Activated CD8-positive, alpha-beta memory T cell treated with anti-CD3 and anti-CD28 coated beads, Interleukin-2, amount 50 U/mL, for 4 hours (primary cell): Measurements from ENCODE around the gene TARS1.

Source experiments
- DNase-seq: peaks from one replicate; pipeline ENCODE4 v3.0.0-alpha.2; 2020

The TARS1 gene

DNA sequence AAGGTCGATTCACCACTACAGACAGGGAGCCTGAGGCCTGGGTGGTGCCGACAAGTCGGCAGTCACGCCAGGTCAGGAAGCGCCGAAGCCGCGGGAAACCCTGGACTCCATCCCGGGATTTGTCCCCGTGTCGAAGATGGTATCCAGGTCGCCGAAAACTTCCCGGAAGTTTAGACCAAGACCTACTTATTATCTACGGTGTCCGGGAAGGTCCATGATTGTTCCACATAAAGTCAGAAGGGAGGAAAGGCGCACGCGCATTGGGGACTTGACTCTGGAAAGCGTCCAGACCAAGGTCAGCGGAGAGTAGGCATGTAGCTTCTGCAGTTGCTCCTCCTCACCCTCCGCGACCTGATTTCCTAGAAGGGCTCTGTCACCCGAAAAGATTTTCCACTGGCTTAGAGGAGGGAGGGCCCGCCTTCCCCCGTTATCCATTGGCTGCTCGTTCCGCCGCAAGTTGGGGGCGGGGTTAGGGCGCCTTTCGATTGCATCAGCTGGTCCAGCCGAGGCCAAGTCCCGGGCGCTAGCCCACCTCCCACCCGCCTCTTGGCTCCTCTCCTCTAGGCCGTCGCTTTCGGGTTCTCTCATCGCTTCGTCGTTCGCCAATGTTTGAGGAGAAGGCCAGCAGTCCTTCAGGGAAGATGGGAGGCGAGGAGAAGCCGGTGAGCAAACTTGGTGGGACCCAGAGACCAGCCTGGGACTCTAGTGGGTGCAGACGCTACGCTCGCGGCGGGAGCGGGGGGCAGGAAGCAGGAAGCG, at the start of gene TARS1:
TARS1 (plus strand) TSS at position 484 of the 759 bp plus-strand sequence; CDS start at position 606, 122 bp downstream.
- DNase-seq: peak; percentile 95

DNA sequence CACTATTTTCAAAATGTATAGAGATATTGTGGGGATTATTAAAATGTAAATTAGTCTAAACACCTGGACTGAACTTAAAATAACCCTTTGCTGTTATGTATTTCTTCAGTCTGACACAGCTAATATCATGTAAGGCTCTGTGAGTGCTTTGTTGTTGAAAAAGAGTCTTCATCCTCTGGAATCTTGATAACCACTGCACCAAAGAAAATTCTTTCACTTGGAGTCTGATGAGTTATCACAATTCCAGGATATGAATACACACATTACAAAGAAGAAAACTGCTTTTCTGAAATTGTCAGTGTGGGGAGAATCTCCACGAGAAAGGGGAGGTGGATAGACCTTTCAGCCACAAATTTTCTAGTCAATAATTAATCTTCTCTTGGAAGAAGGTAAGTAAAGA, 42.3 kb upstream of the TARS1 start:
- no peak for DNase-seq

DNA sequence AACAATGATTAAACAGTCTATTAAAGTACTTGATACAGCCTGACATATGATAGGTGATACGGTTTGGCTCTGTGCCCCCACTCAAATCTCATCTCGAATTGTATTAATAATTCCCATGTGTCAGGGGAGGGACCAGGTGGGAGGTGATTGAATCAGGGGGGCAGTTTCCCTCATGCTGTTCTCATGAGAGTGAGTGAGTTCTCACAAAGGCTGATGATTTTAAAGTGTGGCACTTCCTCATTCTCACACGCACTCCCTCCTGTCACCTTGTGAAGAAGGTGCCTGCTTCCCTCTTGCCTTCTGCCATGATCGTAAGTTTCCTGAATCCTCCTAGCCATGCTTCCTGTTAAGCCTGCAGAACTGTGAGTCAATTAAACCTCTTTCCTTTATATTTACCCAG, 40.1 kb upstream of the TARS1 start:
- no peak for DNase-seq

DNA sequence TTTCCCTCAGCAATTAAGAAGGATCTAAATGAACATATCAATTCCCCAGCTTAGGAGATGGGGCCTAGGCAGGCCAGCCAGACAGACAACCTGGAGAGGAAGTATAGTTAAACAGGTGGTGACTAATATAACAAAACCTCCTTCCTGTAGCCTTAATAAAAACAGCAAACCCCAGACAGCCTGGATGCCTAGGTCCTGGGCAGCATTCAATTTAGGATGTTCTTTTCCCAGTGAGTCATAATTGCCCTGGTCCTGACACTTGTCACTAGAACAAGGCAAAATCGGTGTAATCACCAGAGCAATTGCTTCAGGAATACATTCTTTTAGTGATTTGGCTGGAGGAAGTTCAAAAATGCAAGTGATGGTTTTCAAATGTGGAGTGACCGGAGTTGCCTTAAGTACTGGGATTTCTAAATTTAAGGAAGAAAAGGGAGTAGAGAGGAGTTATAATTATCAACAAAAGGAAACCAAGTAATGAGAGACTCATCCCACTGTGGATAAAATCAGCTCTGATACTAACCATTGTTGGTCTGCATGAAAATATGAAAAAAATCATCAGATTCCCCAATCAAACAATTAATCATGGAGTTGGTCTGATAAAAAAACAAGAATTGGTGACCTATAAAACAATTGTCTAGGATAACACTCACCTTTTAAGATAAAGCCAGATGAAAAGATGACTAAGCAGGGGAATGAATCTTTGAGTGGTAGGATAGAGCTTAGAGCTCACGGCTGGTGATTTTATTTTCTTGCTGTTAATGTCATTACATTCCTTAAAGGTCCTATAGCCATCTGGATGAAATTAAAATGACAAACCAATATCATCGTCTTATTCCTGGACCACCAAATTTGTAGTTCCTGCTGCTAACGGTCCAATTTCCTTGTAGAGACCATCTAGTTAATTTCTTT, 39.0 kb upstream of the TARS1 start:
- no peak for DNase-seq

DNA sequence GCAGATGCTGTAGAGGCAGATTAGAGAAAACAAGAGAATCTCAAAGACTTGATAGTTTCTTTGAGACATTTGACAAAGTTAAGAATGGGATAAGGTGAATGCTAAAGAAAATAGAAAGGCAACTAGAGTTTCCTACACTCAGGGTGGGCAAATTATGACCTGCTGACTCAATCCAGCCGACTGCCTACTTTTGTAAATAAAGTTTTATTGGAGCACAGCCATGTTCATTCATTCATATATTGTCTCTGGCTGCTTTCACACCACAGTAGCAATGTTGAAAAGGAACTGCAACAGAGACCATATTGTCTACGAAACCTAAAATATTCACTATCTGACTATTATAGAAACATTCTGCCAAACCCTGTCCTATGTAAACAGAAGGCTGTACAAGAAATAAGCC, 37.6 kb upstream of the TARS1 start:
- no peak for DNase-seq

DNA sequence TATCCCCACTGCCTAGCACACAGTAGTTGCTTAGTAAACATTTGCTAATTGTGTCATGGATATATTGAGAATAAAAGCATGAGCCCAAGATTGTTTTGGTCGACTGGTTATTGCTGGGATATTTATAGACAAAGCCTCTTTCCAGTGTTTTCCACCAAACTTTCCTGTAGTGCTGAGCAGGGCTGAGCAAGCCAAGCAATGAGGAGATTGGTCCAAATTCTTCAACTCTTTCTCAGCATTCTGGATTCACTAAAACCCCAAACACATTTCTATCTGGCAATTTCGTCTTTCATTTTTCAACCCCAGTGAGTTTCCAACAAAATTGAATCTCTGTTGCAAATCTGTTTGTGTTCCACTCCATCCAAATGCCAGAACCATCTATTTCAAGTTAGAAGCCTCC, 31.9 kb upstream of the TARS1 start:
- DNase-seq: no peak

DNA sequence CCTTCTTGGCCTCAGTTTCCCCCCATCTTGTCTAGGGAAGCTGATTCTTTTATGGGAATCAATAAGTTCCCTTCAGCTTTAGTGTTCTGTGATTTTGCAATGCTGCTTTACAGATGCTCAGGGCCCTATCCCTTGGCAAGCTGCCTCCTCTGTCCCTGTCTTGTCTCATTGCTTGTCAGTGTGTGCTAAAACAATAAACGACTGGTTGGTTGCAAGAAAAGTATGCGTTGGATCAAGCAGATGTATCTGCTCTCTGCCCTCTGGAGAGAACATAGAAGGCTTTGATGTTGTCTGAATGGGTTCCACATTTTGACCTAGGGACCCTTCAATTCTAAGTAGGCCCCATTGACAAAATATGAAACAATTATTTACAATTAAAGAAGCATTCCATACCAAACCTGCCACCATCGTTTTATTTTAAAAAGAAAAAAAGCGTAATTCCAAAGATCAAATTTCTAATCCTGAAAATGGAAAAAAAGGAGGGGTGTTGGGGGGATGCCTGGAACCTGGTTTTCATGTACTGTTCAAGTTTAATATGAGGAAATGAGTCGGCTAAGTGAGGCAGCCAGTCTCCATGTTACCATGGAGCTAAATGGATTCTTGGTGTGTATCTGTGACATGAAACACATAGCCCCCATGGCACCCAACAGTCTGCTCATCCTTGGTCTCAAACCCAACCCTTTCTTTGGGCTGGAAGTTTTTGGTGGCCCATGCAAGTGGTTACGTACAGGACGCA, 31.2 kb upstream of the TARS1 start:
- no peak for DNase-seq

DNA sequence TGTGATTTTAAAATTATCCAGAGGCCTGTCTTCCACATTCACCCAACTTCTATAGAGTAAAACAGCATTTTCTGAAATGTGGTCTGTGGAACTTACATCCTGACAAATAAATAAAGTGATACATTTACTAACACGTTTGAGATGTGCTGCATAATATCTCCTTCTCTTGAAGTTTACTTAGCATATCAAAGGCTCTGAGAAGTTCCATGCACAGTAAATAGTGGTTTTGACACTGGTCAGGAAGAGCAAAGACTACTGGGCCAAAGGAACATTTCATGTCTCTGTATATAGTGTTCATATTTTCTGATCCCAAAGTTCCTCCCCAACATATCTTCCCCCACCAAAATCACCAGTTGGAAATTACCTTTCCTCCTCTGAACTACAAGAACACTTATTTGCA, 30.5 kb upstream of the TARS1 start:
- no peak for DNase-seq

DNA sequence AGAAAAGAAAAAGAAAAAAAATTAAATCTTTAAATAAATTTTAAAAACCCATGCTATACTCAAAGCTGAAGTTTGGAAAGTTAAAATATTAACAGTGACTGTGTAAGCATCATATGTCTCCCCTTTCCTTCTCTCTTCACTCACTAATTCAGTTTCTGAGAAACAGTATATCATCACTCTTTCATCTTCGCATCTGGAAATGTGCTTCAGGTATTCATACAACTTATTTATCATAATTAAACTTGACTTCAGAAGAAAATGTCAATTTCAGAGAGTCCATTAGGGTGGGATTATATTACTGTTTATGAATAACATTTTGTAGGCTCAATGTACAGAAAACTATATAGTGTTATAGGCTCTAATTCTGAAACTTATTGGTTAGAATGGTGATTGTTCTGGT, 29.3 kb upstream of the TARS1 start:
- no peak for DNase-seq

DNA sequence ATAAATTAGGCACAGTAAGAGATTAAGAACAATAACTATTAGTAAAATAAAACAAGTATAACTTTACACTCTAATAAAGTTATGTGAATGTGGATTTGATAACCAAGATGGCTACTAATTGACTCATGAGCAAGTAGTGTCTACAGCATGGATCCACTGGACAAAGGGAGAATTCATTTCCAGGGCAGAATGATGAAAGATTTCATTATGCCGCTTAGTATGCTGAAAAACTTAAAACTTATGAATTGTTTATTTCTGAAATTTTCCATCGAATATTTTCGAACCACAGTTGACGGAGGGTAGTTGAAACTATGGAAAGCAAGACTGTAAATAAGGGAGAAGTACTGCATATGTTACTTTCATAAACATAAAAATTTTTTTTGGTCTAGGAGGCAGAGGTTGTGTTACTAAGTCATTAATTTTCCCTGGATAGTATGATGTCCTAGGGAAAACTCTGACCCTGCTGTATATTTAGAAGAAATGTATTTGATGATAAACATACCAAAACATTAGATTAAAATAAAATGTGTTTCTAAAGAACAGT, 24.9 kb upstream of the TARS1 start:
- DNase-seq: no peak

DNA sequence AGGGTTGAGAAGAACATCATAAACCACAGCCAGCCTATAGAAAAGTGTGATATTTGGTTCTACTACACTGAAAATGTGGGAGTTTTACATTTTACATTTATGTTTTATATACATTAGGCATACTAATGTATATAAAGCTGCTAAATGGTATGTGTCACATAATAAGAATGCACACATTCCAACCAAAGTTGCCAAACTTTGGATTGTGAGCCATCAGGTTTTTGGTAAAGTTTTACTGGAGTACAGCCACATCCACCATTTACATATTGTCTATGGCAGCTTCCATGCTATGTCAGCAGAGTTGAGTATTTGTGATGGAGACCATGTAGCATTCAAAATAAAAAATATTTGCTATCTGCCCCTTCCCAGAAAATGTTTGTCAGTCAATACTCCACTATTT, 23.1 kb upstream of the TARS1 start:
- DNase-seq: no peak

DNA sequence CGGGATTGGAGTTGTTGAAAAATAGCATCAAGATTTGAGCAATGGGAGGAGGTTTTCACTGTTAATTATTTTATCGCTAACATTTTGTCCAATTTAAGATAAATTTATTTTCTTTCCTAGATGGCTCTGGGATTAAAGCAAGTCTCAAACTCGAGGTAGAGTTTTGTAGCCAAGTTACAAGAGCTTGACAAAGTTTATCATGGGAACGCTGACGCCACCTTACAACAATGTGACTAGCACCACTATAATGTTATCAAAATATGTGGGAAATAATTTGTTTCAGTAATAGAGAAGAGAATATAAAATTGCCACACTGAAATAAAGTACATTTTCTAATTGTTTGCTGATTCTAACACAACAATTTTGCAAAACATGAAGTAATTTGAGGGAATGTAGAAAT, 19.8 kb upstream of the TARS1 start:
- DNase-seq: no peak

DNA sequence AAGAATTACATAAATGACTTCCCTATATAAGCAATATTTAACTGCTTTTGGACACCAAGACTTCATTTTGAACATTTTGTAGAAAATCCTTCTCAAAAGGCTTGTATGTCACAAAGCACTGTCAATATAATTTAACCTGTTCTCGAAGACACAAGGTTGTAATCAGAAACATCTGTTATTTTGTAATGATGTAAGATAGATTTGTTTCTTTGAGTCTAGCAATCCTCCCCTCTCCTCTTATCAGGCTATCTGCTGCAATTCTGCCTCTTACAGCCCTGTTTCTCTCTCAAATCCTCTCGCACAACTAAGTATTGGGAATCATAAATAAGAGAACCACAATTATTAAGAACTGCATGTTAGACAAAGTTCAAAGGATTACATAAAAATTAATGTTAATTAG, 18.6 kb upstream of the TARS1 start:
- DNase-seq: no peak

DNA sequence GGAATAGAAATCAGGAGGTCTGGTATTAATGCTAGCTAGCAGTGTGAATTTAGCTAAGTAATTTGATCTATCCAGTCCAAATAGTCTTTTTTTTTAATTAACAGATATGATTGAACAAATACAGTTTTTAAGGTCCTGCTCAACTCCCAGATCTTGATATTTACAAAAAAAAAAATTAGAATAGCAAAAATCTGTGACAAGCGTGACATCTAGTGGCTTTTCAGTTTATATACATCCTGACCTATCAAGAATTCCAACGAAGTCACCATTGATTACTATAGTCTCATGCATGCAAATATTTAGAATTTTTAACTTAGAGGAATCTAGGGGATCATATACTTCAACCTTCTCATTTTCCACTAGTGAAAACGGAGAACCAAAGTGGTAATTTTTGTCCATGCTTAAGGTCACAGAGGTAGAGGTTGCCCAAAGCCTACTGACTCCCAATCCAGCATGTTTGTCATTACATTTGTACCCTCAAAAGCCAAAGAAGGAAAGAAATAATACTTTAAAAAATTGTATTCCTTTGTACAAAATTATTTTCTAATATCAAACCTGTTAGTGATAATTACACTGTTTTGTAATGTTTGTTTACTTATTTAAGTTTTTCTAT, 17.6 kb upstream of the TARS1 start:
- DNase-seq: no peak

DNA sequence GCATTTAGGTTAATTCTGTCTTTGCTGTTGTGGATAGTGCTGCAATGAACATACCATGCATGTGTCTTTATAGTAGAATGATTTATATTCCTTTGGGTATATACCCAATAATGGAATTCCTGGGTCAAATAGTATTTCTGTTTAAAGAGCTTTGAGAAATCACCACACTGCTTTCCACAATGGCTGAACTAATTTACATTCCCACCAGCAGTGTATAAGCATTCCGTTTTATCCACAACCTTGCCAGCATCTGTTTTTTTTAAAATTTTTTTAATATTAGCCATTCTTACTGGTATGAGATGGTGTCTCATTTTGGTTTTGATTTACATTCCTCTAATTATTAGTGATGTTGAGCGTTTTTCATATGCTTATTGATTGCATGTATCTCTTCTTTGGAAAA, 15.5 kb upstream of the TARS1 start:
- no peak for DNase-seq

DNA sequence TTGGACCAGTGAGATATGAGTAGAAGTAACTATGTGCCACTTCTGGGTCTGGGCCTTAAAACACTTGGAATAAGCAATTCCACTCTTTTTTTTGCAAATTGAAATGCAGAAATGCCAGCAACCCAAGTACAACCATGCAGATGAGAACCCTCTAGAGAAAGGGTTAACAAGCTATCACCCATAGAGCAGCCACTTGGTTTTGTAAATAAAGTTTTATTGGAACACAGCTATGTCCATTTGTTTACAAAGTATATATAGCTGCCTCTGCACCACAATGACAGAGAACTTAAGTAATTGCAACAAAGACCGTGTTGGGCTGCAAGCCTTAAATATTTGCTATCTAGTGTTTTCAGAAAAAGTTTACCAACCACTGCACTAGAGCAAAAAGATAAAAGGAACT, 9.8 kb upstream of the TARS1 start:
- no peak for DNase-seq

DNA sequence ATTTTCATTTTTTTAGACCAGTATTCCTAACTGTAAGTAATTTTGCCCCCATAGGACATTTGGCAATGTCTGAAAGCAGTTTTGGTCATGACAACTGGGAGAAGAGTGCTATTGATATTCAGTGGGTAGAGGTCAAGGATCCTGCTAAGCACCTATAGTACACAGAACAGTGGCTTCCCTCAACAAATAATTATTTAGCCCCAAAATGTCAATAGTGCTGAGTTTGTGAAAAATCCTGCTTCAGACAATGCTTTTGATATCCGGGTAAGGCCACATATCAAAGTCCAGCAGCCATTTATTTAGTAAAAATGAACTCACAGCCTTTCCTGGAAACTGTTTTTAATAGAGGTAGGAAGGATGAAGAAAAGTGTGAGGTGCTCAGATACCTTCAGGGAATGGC, 8.1 kb upstream of the TARS1 start:
- DNase-seq: no peak

DNA sequence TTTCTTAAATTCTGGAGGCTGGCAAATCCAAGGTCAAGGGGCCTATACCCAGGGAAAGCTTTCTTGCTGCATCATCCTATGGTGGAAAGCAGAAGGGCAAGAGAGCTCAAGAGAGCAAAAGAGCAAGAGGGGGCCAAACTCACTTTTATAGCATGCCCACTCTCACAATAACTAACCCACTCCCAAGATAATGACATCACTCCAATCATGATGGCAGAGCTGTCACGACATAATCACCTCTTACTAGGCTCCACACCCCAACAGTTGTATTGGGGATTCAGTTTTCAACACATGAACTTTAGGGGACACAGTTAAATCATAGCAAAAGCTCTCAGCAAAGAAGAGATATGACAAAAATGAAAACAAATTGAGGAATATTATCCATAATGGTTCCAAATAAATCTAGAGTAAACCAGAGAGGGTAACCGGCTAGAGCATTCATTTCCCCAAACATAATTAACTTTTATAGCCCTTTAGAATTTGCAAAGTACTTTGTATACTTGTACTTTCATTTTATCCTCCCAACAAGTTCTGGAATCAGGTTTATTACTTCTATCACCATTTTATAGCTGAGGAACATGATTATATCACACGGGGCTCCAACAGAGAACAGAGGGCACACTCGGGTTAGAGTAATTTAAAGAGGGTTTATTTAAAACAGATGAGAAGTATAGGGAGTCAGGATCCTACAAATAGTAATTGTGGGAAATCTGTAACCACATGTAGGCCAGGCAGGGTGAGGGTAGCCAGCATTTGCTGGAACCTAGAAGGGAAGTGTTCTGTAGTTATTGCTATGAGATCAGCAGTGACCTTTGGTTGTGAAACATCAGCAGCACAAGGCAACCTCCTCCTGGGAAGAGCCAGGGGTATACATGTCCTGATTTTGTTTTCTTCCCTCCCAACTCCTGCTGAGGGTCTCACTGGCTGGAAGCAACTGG, 7.2 kb upstream of the TARS1 start:
- DNase-seq: no peak

DNA sequence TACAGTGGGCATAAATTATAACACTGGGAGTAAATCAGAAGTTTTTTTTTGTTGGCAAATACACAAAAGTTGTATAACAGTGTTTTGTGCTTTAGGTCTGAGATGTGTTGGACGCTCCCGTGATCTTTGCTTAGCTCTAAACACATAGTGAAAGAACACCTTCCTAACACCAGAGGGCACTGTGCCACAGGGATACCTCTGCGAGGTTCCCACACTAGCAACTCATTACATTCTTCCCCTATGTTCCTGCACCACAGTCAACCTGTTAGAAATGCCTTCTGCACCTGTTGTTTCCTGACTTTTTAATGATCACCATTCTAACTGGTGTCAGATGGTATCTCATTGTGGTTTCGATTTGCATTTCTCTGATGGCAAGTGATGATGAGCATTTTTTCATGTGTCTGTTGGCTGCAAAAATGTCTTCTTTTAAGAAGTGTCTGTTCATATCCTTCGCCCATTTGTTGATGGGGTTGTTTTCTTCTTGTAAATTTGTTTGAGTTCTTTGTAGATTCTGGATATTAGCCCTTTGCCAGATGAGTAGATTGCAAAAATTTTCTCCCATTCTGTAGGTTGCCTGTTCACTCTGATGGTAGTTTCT, 4.8 kb upstream of the TARS1 start:
- peak; percentile 65 for DNase-seq

DNA sequence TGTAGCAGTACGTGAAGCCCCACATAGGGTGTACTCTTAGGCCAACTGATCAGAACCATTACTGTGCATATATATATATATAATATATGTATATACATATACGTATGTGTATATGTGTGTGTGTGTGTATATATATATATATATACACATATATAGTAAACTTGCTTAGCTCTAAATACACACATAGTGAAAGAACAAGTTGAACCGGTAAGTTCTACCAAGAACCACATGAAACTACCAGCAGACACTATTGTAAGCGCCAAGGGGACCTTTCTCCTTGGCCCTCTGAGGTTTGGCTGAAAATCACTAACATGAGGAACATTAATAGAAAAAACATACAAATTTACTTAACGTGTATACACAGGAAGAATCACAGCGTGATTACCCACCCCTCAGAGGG, 1.8 kb upstream of the TARS1 start:
- DNase-seq: no peak

DNA sequence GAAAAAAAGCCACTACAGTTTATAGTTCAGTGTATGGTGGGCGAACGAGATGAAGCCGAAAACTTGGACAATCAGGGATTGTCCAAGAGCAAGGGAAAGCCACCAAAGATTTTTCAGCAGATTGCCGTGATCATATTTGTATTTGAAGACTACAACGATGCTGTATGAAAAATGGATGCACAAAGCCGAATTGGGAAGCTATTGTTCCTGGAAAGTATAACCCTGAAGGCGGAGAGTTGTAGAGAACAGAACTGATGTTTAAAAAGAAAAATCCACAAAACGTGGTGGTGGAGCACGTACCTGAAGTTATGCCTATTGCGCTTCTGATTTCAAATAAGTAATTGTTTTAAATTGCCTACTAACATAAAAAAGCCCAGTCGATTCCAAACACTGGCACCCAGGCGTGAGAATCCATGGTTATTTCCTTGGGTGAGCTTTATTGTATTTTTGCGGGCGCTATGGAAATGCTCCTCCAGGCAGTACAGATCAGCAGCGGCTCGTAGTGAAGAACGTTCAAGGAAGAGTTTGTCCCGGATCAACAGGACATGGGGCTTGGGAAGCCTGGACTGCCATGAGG, 772 bp upstream of the TARS1 start:
- no peak for DNase-seq
